Measurements from ENCODE around the gene KRTAP13-3. TPM values are rescaled to one million over a fixed set of nuclear protein-coding genes. Genes with fewer than 3 reads are reported as not detected.
A peak's percentile ranks its signal among the peaks of the same experiment; 100 is the strongest.

KRTAP13-3 gene
- total and polyA plus RNA-seq, 8 donors: not detected

GRCh38 chr21:30444204-30444603 is 18.5 kb upstream of the KRTAP13-3 start:
- no peak for TF ChIP-seq CTCF (IDR thresholded peaks at IDR 0.05)

DNA sequence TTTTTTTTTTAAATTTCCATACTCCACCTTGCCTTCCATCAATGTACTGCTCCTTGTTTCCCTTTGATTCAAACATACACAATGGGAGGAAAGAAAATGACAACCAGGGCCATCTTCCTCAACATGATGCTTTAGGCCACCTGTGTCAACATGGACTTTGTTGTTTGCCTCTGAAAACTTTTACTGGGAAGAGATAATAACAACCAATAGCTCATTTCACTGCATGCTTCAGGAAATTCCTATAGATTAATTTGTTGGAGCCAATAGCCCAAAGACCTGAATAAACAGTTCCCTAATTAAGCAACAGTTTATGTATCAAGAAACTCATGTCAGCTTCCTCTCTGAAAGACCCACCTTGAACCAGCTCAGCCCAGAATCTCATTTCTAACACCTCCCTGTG is 17.5 kb upstream of the KRTAP13-3 start:
- TF ChIP-seq CTCF (IDR thresholded peaks at IDR 0.05): no peak
- Histone ChIP-seq H3K27me3 (no peaks in the 10 kb centered on the region), H3K4me1 (no peaks in the 10 kb centered on the region), H3K36me3 (no peaks in the 10 kb centered on the region), H3K4me3 (no peak overlapping the region), H3K9me3 (no peaks in the 10 kb centered on the region), H3K27ac (no peak overlapping the region)
- DNase-seq: no peak
- intact Hi-C loops (cut with DNase I): no loop called here
- ATAC-seq: no peak

More at GRCh38 chr21:30444204-30444603, 18.5 kb upstream of the KRTAP13-3 start:
- H3K36me3 ChIP-seq: no peaks in the 10 kb centered on the region
- no peak overlapping the region for H3K27ac ChIP-seq
- no peaks in the 10 kb centered on the region for H3K4me1 ChIP-seq
- no peak for DNase-seq
- no peaks in the 10 kb centered on the region for H3K27me3 ChIP-seq
- intact Hi-C loops (cut with DNase I): no loop called here
- H3K9me3 ChIP-seq: no peaks in the 10 kb centered on the region
- no peak overlapping the region for H3K4me3 ChIP-seq
- ATAC-seq: no peak

DNA sequence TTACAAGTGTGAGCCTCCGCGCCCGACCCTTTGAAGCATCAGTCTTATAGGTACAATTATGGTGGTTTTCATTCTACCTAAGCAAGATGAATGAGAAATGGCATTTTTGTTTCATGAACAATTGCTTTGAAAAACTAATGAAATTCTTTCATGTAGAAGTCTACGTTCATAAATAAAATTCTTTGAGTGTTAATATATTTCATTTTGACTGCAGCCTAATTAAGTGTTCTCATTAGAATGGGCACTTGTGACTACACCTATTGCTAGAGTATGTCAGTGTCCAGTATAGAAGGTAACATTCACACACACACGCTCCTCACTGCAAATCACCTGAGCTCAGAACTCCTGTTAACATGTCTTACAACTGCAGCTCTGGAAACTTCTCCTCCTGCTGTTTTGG is 14.2 kb upstream of the KRTAP13-3 start, which contains the start of gene KRTAP15-1:
TSS of gene KRTAP15-1 (plus strand) at position 301 of the 400 bp plus-strand sequence. CDS start at position 354, 53 bp downstream.
- no peak within 1 kb of the TSS for H3K27ac ChIP-seq
- TF ChIP-seq CTCF (IDR thresholded peaks at IDR 0.05): no peak
- no peaks in the 10 kb centered on the region for H3K27me3 ChIP-seq
- DNase-seq (no peak), ATAC-seq (no peak)
- no peaks in the 10 kb centered on the region for H3K36me3 ChIP-seq
- H3K9me3 ChIP-seq: no peaks in the 10 kb centered on the region
- intact Hi-C loops (cut with DNase I): no loop called here
- H3K4me1 ChIP-seq: no peaks in the 10 kb centered on the region
- no peak within 1 kb of the TSS for H3K4me3 ChIP-seq

DNA sequence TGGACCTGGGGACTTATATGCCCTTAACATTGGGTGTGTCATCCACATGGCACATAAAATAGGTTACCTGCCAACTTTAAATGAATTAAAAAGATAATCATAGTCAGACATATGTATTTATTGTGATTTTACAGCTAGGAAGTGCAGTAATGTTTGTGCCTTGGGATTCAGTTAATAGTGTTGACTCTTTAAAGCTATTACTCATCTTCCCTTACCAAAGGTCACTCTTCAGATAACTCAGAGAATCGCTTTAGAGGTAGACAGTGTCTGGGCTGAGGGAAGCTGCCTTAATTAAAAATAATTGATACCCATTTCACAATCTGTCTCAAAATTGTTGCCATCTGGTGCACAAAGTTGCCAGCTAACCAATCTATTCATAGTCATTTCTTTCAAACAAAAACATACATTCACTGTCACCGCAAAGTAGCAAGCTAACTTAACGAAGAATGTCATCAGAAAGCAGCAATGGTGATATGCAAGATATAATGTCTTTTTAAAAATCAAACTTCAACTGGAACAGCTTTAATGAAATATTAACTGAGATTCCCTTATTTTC is 11.4 kb upstream of the KRTAP13-3 start:
- Histone ChIP-seq H3K36me3 (no peaks in the 10 kb centered on the region), H3K27me3 (no peaks in the 10 kb centered on the region), H3K4me1 (no peaks in the 10 kb centered on the region), H3K27ac (no peak overlapping the region), H3K4me3 (no peak overlapping the region), H3K9me3 (no peaks in the 10 kb centered on the region)
- DNase-seq (no peak), ATAC-seq (no peak)
- no peak for TF ChIP-seq CTCF (IDR thresholded peaks at IDR 0.05)
- intact Hi-C loops (cut with DNase I): no loop called here

GRCh38 chr21:30434033-30434631 is 8.4 kb upstream of the KRTAP13-3 start:
- Histone ChIP-seq H3K36me3 (no peaks in the 10 kb centered on the region), H3K27me3 (no peaks in the 10 kb centered on the region), H3K27ac (no peak overlapping the region), H3K9me3 (no peaks in the 10 kb centered on the region), H3K4me1 (no peaks in the 10 kb centered on the region), H3K4me3 (no peak overlapping the region)
- ATAC-seq (peak; percentile 86), DNase-seq (peak in 1 of 4 donors; percentile 10)
- peak; percentile 47 to 50 for TF ChIP-seq CTCF (IDR thresholded peaks at IDR 0.05)
- intact Hi-C loops (cut with DNase I): no loop called here
